ENCODE data around the gene E2F2.

DNA sequence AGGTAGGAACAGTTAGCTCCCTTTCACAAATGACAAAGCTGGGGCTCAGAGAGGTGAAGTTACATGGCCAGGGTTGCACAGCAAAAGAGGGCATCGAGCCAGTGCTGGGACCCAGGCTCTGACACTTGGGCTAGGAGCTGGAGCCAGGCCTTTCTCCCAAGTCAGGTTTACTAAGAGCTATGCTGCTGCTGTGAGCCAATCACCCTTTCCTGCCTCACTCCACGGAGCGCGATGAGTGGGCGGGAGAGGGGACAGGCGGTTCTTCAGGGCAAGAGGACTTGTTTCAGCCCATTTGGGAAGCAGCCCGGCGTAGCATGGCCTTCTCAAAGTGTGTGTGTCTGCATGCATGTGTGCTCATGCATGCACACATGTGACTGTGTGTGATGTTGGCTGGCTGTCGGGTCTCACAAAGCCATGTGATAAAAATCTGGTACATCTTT is 17.7 kb upstream of the E2F2 start:
- TF ChIP-seq ZNF274 (IDR thresholded peaks at IDR 0.05; ENCODE audit: low read length) (no peak), ZNF274 (tag by site-specific recombination; IDR thresholded peaks at IDR 0.05; ENCODE audit: borderline replicate concordance) (no peak), RBAK (tag by site-specific recombination; IDR thresholded peaks at IDR 0.05) (no peak), ZNF184 (tag by site-specific recombination; IDR thresholded peaks at IDR 0.05) (no peak)
- TF ChIP-seq, protein P1, sequence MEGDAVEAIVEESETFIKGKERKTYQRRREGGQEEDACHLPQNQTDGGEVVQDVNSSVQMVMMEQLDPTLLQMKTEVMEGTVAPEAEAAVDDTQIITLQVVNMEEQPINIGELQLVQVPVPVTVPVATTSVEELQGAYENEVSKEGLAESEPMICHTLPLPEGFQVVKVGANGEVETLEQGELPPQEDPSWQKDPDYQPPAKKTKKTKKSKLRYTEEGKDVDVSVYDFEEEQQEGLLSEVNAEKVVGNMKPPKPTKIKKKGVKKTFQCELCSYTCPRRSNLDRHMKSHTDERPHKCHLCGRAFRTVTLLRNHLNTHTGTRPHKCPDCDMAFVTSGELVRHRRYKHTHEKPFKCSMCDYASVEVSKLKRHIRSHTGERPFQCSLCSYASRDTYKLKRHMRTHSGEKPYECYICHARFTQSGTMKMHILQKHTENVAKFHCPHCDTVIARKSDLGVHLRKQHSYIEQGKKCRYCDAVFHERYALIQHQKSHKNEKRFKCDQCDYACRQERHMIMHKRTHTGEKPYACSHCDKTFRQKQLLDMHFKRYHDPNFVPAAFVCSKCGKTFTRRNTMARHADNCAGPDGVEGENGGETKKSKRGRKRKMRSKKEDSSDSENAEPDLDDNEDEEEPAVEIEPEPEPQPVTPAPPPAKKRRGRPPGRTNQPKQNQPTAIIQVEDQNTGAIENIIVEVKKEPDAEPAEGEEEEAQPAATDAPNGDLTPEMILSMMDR (tag by site-specific recombination; IDR thresholded peaks at IDR 0.05) = no peak
